ENCODE measurements around the gene CACNA2D4.

- TF ChIP-seq POLR2A (IDR thresholded peaks at IDR 0.05) (no peak), EP300 (IDR thresholded peaks at IDR 0.05) (no peak), CTCF (IDR thresholded peaks at IDR 0.05) (no peak)
Measured at GRCh38 chr12:1922985-1923384, 4.5 kb upstream of the CACNA2D4 start.
